ENCODE results near the gene MAS1.

The MAS1 gene

DNA sequence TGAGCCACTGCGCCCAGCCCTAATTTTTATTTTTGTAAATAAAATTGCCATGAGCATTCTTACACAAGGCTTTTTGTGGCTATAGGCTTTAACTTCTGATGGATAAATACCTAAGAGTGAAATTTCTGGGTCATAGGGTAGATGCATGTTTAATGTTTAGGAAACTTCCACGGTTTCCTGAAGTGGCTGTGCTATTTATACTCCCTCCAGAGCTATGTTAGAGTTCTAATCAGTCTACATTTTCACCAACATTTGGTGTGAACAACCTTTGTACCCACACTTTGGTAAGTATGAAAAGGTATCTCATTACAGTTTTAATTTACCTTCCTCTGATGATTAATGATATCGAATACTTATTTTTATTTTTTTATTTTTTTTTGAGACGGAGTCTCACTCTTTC lies 6.1 kb upstream of the MAS1 start:
- DNase-seq = no peak

- DNase-seq = no peak
Measured at GRCh38 chr6:159886270-159886669, 4.5 kb upstream of the MAS1 start.

GRCh38 chr6:159887146-159887545 lies 3.6 kb upstream of the MAS1 start:
- DNase-seq = no peak

DNA sequence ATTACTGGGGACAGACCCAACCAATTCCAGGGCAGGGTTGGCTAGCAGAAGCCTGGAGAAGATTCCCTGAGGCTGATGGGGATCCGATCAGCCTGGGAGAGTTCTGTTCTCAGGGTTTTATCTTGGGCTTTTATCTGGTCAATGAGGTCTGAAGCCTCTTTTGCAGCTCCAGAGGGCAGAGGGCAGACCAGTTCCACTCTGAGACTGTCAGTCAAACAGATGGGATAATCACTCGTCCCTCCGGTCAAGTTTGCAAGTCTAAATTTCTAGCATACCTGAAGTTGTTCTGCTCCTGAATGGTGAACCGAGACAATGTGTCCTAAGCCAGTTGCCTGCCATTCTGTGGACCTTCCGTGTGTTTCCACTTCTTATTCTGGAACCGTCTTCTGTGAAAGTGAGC lies 3.0 kb upstream of the MAS1 start:
- no peak for DNase-seq

DNA sequence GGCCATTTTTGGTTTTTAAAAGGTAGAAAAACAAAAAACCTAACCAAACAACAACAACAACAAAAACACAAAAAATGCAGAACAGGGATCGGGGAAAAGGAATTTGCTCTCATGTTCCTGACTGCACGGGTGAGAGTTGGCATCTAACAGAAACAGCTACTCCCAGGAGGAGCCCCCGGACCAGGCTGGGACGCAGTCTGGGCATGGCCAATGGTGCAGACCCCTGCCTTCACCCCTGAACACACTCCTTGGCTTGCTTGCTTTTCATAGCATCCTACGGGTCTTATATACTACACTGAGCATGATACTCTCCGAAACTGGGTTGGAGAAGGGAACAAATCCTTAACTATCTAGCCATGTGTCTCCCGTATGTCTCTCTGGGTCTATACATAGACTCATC lies 587 bp upstream of the MAS1 start:
- no peak for DNase-seq

DNA sequence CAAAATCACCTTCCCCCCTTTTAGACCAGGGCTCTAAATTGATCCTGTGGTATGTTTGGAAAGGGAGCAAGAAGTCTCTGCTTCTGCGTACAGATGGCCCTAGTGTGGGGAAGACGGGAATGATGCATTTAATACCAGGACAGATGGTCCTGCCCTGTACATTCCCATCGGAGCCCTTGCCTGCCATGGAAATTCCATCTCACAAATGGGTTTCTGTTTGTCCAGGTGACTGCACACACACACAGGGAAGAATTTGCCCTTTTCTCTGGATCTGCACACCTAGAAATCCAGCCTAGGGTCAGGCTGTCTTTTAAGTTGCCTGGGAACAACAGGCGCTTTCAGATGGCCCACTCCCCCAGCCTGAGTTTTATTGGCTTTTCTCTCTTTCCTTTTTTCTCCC lies 1.3 kb downstream of the MAS1 start:
- DNase-seq = no peak

DNA sequence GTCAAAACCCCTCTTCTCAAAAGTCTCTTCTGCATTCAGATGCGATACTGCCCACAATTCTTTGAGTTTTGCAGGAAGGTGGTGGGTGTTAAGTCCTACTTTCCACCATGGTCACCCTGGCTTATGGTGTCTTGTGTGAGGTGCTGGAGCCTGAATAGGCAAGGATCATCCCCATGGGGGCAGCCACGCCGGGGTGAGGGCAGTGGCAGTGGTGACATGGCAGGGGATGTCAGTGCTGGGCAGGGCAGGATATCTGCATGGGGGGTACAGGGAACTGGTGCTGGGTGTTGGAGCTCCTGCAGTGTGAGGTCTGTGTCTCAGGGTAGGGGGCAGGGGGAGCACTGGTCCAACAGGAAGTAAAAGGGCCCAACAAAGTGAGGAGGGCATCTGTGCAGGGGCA lies 2.3 kb downstream of the MAS1 start:
- DNase-seq = no peak

GRCh38 chr6:159894991-159895390 lies 4.2 kb downstream of the MAS1 start:
- DNase-seq = no peak

- DNase-seq = no peak
Measured at GRCh38 chr6:159897603-159898002, 6.8 kb downstream of the MAS1 start.

- DNase-seq = no peak
Measured at GRCh38 chr6:159898519-159898918, 7.7 kb downstream of the MAS1 start.

- no peak for DNase-seq
Measured at GRCh38 chr6:159899994-159900745, 9.4 kb downstream of the MAS1 start.

DNA sequence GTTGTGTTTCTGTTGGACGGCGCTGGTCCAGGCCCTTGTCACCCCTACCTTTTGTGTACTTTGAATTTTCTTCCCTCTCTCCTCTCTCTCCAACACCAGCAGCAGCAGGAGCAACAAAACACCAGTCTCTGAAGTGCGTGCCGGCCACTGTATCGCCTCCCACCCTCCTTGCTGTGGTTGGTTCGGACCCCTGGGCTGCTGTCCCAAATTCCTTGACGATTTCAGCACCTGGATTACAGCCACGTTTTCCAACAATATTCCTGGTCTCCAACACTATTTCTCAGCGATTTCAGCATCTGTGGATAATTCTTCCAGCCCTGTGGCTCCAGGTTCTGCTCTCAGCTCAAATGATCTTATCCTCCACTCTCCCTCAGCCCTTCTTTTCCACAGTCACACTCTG lies 11.8 kb downstream of the MAS1 start:
- no peak for DNase-seq

DNA sequence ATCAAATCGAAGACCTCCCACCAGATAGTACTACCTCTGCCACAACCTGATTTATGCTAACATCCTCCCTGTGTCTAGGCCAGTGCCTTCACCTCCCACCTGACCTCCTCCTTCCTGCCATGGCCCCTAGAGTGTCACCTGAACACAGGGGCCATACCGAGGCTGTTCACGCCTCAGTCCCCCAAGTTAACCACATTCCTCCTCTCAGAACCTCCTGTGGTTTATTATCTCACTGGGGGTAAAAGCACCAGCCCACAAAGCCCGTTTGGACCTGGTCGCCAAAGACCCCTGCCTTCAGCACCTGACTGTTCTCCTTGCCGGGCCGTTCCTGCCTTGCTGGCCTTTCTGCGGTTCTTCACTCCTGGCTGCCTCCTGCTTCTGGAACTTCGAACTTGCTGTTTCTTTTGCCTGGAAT lies 13.7 kb downstream of the MAS1 start:
- no peak for DNase-seq

GRCh38 chr6:159906400-159906799 lies 15.6 kb downstream of the MAS1 start:
- no peak for DNase-seq

GRCh38 chr6:159908535-159908934 lies 17.7 kb downstream of the MAS1 start:
- no peak for DNase-seq

- DNase-seq = no peak
Measured at GRCh38 chr6:159908979-159909378, 18.2 kb downstream of the MAS1 start.

DNA sequence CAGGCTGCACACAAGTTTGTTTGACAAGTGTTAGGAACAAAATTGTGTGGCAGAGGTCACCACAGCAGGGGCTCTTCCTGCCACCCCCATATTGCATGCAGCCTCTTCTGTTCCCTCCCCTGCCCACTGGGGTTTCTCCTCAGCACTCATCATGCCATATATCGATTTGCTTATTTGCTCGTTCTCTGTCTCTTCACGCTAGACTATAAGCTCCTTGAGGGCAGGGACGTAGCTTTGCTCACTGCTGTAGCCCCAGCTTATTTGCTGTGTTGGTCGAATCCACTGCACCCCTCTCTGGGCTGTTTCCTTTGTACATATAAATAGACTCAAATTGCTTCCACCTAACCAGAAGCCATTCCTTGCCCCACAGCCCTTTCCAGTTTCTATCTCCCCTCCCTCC lies 19.6 kb downstream of the MAS1 start:
- no peak for DNase-seq

- no peak for DNase-seq
Measured at GRCh38 chr6:159913375-159913774, 22.6 kb downstream of the MAS1 start.

DNA sequence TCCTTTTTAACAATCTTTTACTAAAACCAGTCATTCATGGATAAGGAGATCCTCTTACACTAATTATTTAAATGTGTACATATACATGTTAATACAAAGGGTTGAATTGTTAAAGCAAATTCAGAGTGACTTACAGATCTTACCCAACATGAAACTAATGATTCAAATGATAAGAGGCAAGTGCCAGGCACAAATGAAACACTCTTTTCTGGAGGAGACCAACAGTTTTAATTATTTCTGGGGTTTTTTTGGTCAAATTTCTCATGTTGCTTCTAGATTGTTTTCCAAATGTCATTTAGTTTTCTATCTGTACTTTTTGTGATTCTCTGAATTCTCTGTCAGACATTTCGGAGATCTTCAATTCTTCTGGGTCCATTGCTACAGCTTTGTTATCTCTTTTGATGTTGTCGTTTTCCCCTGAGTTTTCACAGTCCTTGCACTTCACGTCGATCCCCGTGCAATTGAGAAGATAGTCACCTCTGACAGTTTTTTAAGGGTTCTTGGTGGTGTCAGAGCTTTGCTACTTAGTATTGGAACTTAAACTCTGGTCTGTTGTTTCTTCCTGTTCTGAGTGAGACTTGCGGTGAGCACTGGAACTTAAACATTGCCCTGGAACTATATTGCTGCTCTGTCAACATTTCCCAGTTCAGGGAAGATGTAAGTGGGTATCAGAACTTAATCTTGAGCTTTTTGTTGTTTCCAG lies 23.2 kb downstream of the MAS1 start:
- no peak for DNase-seq

DNA sequence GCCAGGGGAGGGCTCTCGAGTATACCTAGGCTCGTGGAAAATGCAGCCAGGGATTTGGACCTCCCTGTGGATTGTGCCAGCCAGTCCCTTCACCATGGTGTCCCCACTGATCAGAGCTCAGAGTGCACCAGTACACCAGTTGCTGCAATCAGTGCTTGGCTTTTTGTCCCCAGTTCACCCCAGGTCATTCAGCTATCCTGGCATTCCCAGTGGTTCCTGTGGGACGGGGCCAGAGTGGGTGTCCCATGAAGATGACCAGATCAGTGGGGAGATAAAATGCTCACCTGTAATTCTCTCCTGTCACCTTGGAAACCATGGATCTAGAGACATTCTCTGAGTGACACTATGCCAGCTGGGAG lies 23.8 kb downstream of the MAS1 start:
- no peak for DNase-seq

DNA sequence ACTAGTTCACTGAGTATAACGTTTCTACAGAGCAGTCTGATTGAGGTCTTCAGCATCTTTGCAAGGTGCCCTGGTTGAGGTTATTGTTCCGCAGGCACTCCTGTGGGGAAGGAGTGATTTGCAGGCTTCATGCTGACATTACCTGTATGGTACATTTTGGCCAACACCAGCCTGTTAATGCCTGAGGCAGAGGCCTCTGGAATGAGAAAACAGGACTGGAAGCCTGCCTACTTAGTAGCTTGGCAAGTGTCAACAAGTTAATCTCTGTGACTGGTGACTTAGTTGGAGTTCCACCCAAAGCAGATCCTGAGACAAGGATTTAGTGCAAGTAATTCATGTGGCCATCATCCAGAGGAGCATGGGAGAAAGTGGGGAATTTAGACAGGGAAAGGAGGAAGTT lies 24.6 kb downstream of the MAS1 start:
- DNase-seq = no peak

GRCh38 chr6:159916237-159916636 lies 25.4 kb downstream of the MAS1 start:
- DNase-seq = no peak

- DNase-seq = no peak
Measured at GRCh38 chr6:159916752-159917151, 26.0 kb downstream of the MAS1 start.

GRCh38 chr6:159919011-159919511 lies 28.3 kb downstream of the MAS1 start:
- no peak for DNase-seq

DNA sequence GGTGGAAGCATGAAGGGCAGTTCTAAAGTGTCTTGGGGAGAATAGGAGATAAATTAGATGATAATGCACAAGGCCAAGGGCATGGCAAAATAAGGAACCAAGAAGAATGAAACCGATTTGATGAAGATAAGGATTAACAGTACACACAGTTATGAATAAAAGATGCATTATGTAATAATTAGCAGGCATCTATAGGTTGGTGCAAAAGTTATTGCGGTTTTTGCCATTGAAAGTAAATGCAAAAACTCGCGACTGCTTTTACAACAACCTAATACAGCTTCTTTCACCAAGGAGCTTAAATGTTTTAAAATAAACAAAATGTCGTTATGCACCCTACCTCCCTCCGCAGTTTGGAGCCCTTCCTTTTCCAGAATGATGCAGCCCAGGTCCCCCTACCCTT lies 29.0 kb downstream of the MAS1 start:
- DNase-seq = no peak

Data from COR-L47 (cell line).